Natural killer cell treated with Interleukin-12 subunit alpha and Interleukin-12 subunit beta and Interleukin-15 and Interleukin-18, amount 100 ng/mL, for 72 hours (primary cell): ENCODE measurements around the gene AMD1. TPM values are rescaled to one million over a fixed set of nuclear protein-coding genes. Genes with fewer than 3 reads are reported as not detected.
A peak's percentile ranks its signal among the peaks of the same experiment; 100 is the strongest.
"Not testable (repeated sequence)": the region's sequence is repeated elsewhere in the genome, so short reads cannot be mapped to it uniquely, and the experiment has no call there.

Experiments
- ATAC-seq, 2 donors: fragments of 150-1000 bp; cut with Tn5 transposase in 1 of 2; sonication (Bioruptor Pico), chemical (Tn5 transposase) in 1 of 2; 2 replicates each; pipeline ENCODE4 v1.10.0; 2021
- DNase-seq: peaks from one replicate; pipeline ENCODE4 v3.0.0; 2022; ENCODE audit warnings: low spot score
- H3K27ac Mint-ChIP-seq, 2 donors: 1 replicate in 1 of 2; 2 replicates in 1 of 2; pipeline ENCODE4 v1.8.0; 2022; ENCODE audit warnings: mixed read lengths in 2 of 2, mild to moderate bottlenecking in 1 of 2, moderate library complexity in 1 of 2
- H3K27me3 Mint-ChIP-seq, 2 donors: 1 replicate in 1 of 2; 2 replicates in 1 of 2; pipeline ENCODE4 v1.8.0; 2022; ENCODE audit warnings: mixed read lengths in 2 of 2
- H3K36me3 Mint-ChIP-seq: one replicate; pipeline ENCODE4 v1.8.0; 2022; ENCODE audit warnings: mixed read lengths
- H3K4me1 Mint-ChIP-seq, 2 donors: 1 replicate in 1 of 2; 2 replicates in 1 of 2; pipeline ENCODE4 v1.8.0; 2022; ENCODE audit warnings: low read depth in 2 of 2, mixed read lengths in 2 of 2, mild to moderate bottlenecking in 1 of 2
- H3K4me3 Mint-ChIP-seq: one replicate; pipeline ENCODE4 v1.8.0; 2022; ENCODE audit warnings: mixed read lengths
- H3K9me3 Mint-ChIP-seq: 2 replicates; pipeline ENCODE4 v1.8.0; 2022; ENCODE audit warnings: mixed read lengths
- total RNA-seq, 2 donors: library from RNA; stranded (reverse); gene quantifications; one replicate each; pipeline ENCODE4 v1.2.3, GENCODE V29; 2022

The AMD1 gene
- total RNA-seq, 2 donors from 2014 or later: 52.5 to 116 TPM

DNA sequence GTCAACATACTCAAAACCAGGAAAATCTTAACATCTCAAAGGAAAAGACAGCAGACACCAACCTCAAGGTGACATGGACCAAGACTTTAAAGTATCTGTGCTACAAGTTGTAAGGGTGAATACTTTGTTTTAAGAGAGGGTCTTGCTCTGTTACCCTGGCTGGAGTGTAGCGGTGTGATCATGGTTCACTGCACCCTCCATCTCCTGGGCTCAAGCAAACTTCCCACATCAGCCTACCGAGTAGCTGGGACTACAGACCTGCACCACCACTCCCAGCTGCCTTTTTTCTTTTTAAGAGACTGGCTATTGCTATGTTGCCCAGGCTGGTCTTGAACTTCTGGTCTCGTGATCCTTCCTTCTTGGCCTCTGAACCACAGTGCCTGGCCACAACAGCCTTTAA lies 9.7 kb downstream of the AMD1 start:
- no peak for DNase-seq
- no peak for ATAC-seq
- H3K4me1 Mint-ChIP-seq: peaks cover 36 to 53% of the 10 kb centered on the region in 2 donors
- H3K9me3 Mint-ChIP-seq: no peaks in the 10 kb centered on the region
- H3K27me3 Mint-ChIP-seq: no peaks in the 10 kb centered on the region
- H3K4me3 Mint-ChIP-seq: no peak overlapping the region
- no peaks in the 10 kb centered on the region for H3K36me3 Mint-ChIP-seq
- H3K27ac Mint-ChIP-seq: peak overlapping the region in 1 of 2 donors; percentile 54

DNA sequence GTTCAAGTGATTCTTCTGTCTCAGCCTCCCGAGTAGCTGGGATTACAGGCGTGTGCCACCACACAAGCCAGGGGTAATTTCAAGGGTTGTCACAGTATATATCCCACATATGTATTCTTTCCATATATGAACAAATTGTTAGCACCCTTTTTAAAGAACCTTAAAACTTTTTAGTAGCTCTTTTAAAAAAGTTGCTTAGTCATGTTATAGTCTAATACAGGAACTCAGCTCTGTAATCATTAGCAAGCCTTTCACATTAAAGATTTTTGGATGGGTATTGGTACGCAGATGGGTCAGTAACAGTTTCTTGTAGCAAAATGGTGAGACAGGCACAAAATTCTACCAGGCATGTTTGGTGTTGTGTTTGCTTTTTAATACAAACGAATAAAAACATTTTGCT lies 10.9 kb downstream of the AMD1 start:
- no peak for DNase-seq
- Mint-ChIP-seq H3K27ac (peak overlapping the region in 1 of 2 donors; percentile 54), H3K9me3 (no peaks in the 10 kb centered on the region), H3K4me3 (no peak overlapping the region), H3K36me3 (no peaks in the 10 kb centered on the region), H3K4me1 (peaks cover 27 to 43% of the 10 kb centered on the region in 2 donors), H3K27me3 (no peaks in the 10 kb centered on the region)
- no peak for ATAC-seq

DNA sequence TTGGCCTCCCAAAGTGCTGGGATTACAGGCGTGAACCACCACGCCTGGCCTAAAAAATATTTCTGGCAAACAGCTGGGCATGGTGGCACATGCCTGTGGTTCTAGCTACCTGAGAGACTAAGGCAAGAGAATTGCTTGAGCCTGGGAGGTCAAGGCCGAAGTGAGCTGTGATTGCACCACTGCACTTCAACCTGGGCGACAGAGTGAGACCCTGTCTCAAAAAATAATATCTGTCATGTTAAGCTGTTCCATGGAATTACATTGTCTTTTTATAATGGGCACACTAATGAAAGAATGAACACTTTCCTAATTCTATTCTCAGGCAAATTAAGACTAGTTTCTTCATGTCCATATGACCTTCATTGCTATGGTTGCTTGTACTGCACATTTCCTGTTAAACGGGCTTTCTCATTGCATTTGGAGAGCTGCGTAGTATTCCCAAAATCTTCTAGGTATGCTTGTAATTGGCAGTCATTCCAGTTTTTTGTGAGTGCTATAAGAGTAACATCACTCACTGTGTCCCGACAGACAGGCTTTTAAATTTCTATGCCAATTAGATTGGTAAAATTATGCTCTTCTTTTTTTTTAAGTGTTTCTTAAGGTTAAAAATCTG lies 12.1 kb downstream of the AMD1 start:
- H3K4me1 Mint-ChIP-seq: peaks cover 23 to 36% of the 10 kb centered on the region in 2 donors
- no peak for DNase-seq
- no peak overlapping the region for H3K4me3 Mint-ChIP-seq
- no peaks in the 10 kb centered on the region for H3K9me3 Mint-ChIP-seq
- no peak for ATAC-seq
- H3K27ac Mint-ChIP-seq: no peak overlapping the region
- H3K36me3 Mint-ChIP-seq: no peaks in the 10 kb centered on the region
- no peaks in the 10 kb centered on the region for H3K27me3 Mint-ChIP-seq

DNA sequence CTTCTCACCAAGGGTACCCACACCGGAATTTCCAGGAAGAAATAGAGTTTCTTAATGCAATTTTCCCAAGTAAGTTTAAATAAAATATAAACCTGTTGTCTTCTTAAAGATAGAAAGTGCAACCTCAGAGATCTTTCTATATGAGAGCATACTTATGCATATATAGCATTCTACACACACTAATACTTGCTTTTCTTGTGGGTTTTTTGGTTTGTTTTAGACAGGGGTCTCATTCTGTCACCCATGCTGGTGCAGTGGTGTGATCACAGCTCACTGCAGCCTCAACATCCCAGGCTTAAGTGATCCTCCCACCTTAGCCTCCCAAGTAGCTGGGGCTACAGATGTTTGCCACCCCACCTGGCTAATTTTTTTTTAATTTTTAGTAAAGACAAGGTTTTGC lies 15.7 kb downstream of the AMD1 start:
- H3K9me3 Mint-ChIP-seq: no peaks in the 10 kb centered on the region
- ATAC-seq (peak in 1 of 2 donors; percentile 38), DNase-seq (no peak)
- H3K27me3 Mint-ChIP-seq: no peaks in the 10 kb centered on the region
- H3K4me3 Mint-ChIP-seq: no peak overlapping the region
- peaks cover 17% of the 10 kb centered on the region for H3K36me3 Mint-ChIP-seq
- peak overlapping the region in 1 of 2 donors; percentile 31 for H3K27ac Mint-ChIP-seq
- H3K4me1 Mint-ChIP-seq: peaks cover 5 to 11% of the 10 kb centered on the region in 2 donors

DNA sequence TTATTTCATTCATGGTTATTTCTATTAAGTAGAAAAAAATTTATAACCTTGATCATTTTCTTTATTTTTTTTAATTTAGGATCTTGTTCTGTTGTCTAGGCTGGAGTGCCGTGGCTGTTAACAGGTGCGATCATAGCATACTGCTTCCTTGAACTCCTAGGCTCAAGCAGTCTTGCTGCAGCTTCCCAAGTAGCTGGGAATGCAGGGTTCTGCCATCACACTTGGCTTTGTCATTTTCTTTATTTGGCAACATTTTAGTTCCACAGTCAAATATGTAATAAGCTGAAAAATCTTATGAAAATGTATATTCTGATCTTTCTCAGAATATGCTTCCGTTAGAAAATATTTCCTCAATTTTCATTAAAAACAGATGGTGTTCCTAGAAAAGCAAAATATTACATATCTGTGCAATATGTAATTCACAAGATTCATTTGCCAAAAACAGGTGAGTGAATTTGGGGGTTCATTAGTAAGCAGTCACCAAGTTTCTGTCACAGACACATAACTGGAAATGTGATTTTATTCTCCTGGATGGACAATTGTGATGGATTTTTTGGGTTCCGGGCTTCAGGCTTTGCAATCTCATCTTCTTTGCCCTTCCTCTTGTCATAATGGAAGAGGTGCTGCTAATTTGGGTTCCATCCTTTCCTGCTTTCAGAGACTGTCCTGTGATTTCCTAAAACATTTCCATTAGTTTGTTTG lies 21.5 kb downstream of the AMD1 start:
- no peaks in the 10 kb centered on the region for H3K9me3 Mint-ChIP-seq
- H3K27me3 Mint-ChIP-seq: no peaks in the 10 kb centered on the region
- H3K27ac Mint-ChIP-seq: no peak overlapping the region
- H3K4me1 Mint-ChIP-seq: peaks cover 0 to 3% of the 10 kb centered on the region in 2 donors
- H3K36me3 Mint-ChIP-seq: peaks cover 23% of the 10 kb centered on the region
- DNase-seq (no peak), ATAC-seq (no peak)
- H3K4me3 Mint-ChIP-seq: no peak overlapping the region

DNA sequence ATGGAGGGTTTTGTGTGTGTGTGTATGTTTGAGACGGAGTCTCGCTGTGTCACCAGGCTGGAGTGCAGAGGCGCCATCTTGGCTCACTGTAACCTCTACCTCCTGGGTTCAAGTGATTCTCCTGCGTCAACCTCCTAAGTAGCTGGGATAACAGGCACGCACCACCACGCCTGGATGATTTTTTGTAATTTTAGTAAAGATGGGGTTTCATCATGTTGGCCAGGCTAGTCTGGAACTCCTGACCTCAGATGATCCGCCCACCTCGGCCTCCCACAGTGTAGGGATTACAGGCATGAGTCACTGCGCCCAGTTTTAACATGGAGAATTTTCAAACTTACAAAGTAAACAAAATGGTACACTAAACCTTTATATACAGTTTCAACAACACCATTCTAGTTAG lies 22.8 kb downstream of the AMD1 start:
- Mint-ChIP-seq H3K4me3 (no peak overlapping the region), H3K4me1 (peaks cover 0 to 3% of the 10 kb centered on the region in 2 donors), H3K27me3 (no peaks in the 10 kb centered on the region), H3K36me3 (peaks cover 23% of the 10 kb centered on the region), H3K27ac (no peak overlapping the region), H3K9me3 (no peaks in the 10 kb centered on the region)
- no peak for ATAC-seq
- no peak for DNase-seq

DNA sequence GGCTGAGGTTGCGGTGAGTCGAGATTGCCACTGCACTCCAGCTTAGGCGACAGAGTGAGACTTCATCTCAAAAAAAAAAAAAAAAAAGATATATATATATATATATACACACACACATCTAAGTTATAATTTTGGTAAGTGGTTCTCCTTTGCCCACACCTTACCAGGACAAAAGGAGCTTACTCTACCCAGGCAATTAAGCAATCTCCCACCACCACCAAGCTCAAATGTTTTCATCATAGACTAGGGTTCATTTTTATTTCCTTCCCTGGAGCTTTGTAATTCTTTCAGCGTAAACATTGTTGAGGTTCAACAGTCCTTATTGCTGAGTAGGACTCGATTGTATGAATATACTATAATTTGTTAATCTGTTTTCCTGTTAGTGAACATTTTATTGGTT lies 23.5 kb downstream of the AMD1 start:
- DNase-seq (no peak), ATAC-seq (no peak)
- no peaks in the 10 kb centered on the region for H3K9me3 Mint-ChIP-seq
- H3K4me1 Mint-ChIP-seq: peaks cover 0 to 3% of the 10 kb centered on the region in 2 donors
- no peak overlapping the region for H3K4me3 Mint-ChIP-seq
- H3K27me3 Mint-ChIP-seq: no peaks in the 10 kb centered on the region
- H3K36me3 Mint-ChIP-seq: peaks cover 22% of the 10 kb centered on the region
- H3K27ac Mint-ChIP-seq: no peak overlapping the region

DNA sequence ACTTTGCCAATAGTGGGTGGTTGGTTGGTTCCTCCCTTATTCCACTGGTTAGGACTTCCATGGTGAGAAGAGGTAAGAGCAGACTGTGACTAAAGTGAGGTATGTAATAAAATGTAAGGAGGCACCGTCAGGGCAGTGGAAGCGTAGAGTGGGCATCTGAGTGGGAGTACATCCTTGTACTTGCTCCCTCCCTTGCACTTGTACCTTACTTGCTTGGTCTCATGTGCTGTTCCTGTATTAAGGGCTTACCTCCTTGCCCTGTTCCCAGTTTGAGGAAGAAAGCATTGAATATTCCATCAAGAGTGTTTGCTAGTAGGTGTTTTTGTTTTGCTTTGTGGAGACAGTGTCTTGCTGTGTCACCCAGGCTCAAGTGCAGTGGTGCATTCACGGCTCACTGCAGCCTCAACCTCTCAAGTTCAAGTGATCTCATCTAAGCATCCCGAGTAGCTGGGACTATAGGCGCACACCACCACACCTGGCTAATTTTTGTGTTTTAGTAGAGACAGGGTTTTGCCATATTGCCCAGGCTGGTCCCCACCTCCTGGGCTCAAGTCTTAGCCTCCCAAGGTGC lies 25.5 kb downstream of the AMD1 start:
- Mint-ChIP-seq H3K4me1 (peaks cover 0 to 3% of the 10 kb centered on the region in 2 donors), H3K4me3 (no peak overlapping the region), H3K27ac (peak overlapping the region in 1 of 2 donors; percentile 53), H3K27me3 (no peaks in the 10 kb centered on the region), H3K9me3 (peaks cover 5% of the 10 kb centered on the region), H3K36me3 (peaks cover 9% of the 10 kb centered on the region)
- DNase-seq (no peak), ATAC-seq (no peak)

DNA sequence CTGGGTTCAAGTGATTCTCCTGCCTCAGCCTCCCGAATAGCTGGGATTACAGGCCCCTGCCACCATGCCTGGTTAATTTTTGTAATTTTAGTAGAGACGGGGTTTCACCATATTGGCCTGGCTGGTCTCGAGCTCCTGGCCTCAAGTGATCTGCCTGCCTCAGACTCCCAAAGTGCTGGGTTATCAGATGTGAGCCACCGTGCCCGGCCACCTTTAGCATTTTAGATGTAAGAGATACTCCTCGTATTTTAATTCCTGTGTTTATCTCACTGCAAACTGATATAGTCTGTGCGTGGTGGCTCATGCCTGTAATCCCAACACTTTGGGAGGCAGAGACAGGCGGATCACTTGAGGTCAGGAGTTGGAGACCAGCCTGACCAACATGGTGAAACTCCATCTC lies 27.0 kb downstream of the AMD1 start:
- H3K4me3 Mint-ChIP-seq, H3K27ac Mint-ChIP-seq, DNase-seq, H3K27me3 Mint-ChIP-seq, ATAC-seq, H3K4me1 Mint-ChIP-seq: not testable (repeated sequence)
- Mint-ChIP-seq H3K9me3 (peaks cover 11% of the 10 kb centered on the region), H3K36me3 (peaks cover 14% of the 10 kb centered on the region)

DNA sequence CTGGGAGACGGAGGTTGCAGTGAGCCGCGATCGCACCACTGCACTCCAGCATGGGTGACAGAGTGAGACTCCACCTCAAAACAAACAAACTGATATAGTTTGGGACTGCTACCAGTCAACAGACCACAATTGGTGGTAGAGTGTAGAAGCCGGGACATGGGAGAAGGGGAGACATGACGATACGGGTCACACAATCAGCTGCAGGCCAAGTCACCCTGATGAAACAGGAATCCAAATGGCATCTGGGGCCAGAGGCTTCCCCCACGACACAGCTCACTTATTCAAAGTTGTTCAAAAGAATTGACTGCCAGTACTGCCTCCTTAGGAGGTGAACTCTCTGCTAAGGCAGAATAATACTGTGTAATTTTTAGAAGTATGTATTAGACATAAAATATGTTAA lies 27.5 kb downstream of the AMD1 start:
- Mint-ChIP-seq H3K36me3 (peaks cover 17% of the 10 kb centered on the region), H3K27ac (no peak overlapping the region)

DNA sequence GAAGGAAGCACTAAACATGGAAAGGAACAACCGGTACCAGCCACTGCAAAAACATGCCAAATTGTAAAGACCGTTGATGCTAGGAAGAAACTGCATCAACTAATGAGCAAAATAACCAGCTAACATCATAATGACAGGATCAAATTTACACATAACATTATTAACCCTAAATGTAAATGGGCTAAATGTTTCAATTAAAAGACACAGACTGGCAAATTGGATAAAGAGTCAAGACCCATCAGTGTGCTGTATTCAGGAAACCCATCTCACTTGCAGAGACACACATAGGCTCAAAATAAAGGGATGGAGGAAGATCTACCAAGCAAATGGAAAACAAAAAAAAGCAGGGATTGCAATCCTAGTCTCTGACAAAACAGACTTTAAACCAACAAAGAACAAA lies 31.7 kb downstream of the AMD1 start:
- H3K27me3 Mint-ChIP-seq, H3K4me3 Mint-ChIP-seq, ATAC-seq, H3K27ac Mint-ChIP-seq, DNase-seq, H3K4me1 Mint-ChIP-seq: not testable (repeated sequence)
- H3K36me3 Mint-ChIP-seq: peaks cover 29% of the 10 kb centered on the region
- peaks cover 28% of the 10 kb centered on the region for H3K9me3 Mint-ChIP-seq

More for the DNA sequence above, 27.5 kb downstream of the AMD1 start:
- no peak overlapping the region for H3K4me3 Mint-ChIP-seq
- ATAC-seq (no peak), DNase-seq (no peak)
- peaks cover 15% of the 10 kb centered on the region for H3K9me3 Mint-ChIP-seq
- peaks cover 0 to 6% of the 10 kb centered on the region in 2 donors for H3K4me1 Mint-ChIP-seq
- peaks cover 0 to 7% of the 10 kb centered on the region in 2 donors for H3K27me3 Mint-ChIP-seq

DNA sequence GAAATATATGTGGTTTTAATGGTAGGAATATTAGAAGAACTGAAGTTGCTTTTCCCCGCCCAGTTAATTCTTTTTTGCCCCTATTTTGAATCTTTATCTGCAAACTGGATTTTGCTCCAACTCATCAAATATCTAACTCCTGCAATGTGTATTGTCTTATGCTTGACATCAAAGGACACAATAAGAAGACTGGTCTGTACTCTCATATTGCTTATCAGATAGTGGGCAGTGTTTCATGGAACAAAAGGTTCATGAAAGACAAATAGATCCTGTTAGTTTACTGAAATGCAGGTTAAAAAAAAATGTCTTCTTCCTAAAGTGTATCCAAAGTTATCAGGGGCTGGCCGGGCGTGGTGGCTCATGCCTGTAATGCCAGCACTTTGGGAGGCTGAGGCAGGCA lies 56.2 kb downstream of the AMD1 start:
- no peaks in the 10 kb centered on the region for H3K36me3 Mint-ChIP-seq
- peaks cover 0 to 2% of the 10 kb centered on the region in 2 donors for H3K27me3 Mint-ChIP-seq
- H3K4me3 Mint-ChIP-seq: peak overlapping the region; percentile 49
- H3K4me1 Mint-ChIP-seq: peaks cover 8 to 14% of the 10 kb centered on the region in 2 donors
- ATAC-seq (no peak), DNase-seq (no peak)
- no peaks in the 10 kb centered on the region for H3K9me3 Mint-ChIP-seq
- no peak overlapping the region for H3K27ac Mint-ChIP-seq

DNA sequence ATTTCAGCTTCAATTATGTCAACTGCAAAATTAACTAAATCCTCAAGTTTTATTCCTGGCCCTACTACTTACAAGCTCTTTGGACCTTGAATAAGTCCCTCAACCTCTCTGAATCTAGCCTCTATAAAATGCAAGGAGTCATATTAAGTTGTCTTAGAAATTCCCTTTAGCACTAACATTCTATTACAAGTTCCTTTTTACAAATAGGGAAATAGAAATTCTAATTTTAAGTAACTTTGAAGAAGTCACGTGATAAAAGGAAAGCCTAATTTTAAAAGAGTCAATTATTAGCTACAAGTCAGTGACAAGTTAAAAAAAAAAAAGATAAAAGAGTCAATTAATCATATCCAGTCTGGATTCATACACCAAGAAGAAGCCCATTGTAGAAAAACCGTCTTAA lies 59.3 kb downstream of the AMD1 start:
- H3K27me3 Mint-ChIP-seq: no peaks in the 10 kb centered on the region
- ATAC-seq (no peak), DNase-seq (no peak)
- no peaks in the 10 kb centered on the region for H3K9me3 Mint-ChIP-seq
- no peak overlapping the region for H3K27ac Mint-ChIP-seq
- no peaks in the 10 kb centered on the region for H3K36me3 Mint-ChIP-seq
- H3K4me1 Mint-ChIP-seq: peaks cover 8 to 14% of the 10 kb centered on the region in 2 donors
- no peak overlapping the region for H3K4me3 Mint-ChIP-seq

DNA sequence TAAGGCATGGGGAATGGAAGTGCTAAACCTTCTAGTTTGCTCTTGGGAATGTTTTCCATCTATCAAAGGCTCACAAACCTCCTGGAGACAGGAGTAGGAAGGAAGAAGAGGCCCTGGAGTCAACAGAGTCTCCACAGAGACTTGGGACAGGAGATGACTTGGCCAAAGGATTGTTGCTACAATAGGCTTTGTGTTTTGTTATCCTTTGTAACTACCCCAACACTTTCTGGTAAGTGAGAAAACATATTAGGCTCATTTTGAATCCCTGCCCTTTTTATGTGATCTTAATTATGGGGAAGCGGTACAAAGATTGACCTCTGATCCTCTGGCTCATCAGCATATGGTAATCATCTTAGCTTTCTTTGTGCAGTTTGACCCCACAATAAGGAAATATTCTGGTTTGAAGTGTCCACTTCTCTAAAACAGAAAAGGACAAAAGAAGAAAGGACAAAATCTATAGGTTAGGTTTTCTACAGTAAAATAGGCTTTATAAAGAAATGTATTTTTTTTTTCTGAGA lies 59.9 kb downstream of the AMD1 start:
- no peak for ATAC-seq
- Mint-ChIP-seq H3K36me3 (no peaks in the 10 kb centered on the region), H3K27ac (no peak overlapping the region), H3K4me3 (no peak overlapping the region), H3K27me3 (no peaks in the 10 kb centered on the region), H3K9me3 (no peaks in the 10 kb centered on the region), H3K4me1 (peaks cover 12 to 18% of the 10 kb centered on the region in 2 donors)
- DNase-seq: no peak
